Fibroblast of pulmonary artery (primary cell): ENCODE measurements around the gene DOCK7.
"Not testable (repeated sequence)": the region's sequence is repeated elsewhere in the genome, so short reads cannot be mapped to it uniquely, and the experiment has no call there.

Experiments
- DNase-seq: peaks from one replicate; pipeline ENCODE4 v3.0.0-alpha.2; 2010; ENCODE audit warnings: low read depth
- H3K4me3 ChIP-seq: replicated peaks from 2 replicates; pipeline ENCODE4 v1.5.1; 2011; ENCODE audit warnings: low read depth, mild to moderate bottlenecking, control low read depth, low read length, moderate library complexity
- CTCF ChIP-seq: IDR thresholded peaks from 2 replicates; pipeline ENCODE4 v1.5.1; 2011; ENCODE audit warnings: mild to moderate bottlenecking, control low read depth, low read length, inconsistent platforms; ENCODE audit errors: missing control alignments

Gene DOCK7

GRCh38 chr1:62612770-62613169 lies 75.4 kb downstream of the DOCK7 start:
- DNase-seq = no peak
- no peak overlapping the region for H3K4me3 ChIP-seq
- no peak for TF ChIP-seq CTCF

GRCh38 chr1:62610588-62610987 lies 77.6 kb downstream of the DOCK7 start:
- DNase-seq, H3K4me3 ChIP-seq: not testable (repeated sequence)

GRCh38 chr1:62608905-62609304 lies 79.3 kb downstream of the DOCK7 start:
- H3K4me3 ChIP-seq = no peak overlapping the region
- no peak for TF ChIP-seq CTCF
- no peak for DNase-seq

GRCh38 chr1:62601457-62601856 lies 86.7 kb downstream of the DOCK7 start:
- H3K4me3 ChIP-seq = no peak overlapping the region
- TF ChIP-seq CTCF = no peak
- no peak for DNase-seq

- TF ChIP-seq CTCF = no peak
- H3K4me3 ChIP-seq = no peak overlapping the region
- peak; percentile 3 for DNase-seq
These were observed 89.1 kb downstream of the DOCK7 start for GRCh38 chr1:62599044-62599443.

GRCh38 chr1:62597281-62597680 lies 90.9 kb downstream of the DOCK7 start, which contains the start of gene ANGPTL3:
TSS of gene ANGPTL3 (plus strand) at chr1:62597520. CDS start at chr1:62597567, 47 bp downstream.
- no peak for DNase-seq
- no peak within 1 kb of the TSS for H3K4me3 ChIP-seq
- TF ChIP-seq CTCF = no peak

- TF ChIP-seq CTCF = no peak
- DNase-seq = no peak
- H3K4me3 ChIP-seq = no peak overlapping the region
These were observed 92.5 kb downstream of the DOCK7 start for GRCh38 chr1:62595647-62596046.
